HEK293T (cell line): Measurements from ENCODE around the gene EXOC3L1.

Experiments
- CTCF ChIA-PET: fragments of 350-600 bp; formaldehyde crosslinking; extraction: SDS; loops from one replicate; lab custom pipeline; 2021; ENCODE audit warnings: antibody characterized with exemption, inconsistent platforms; lab: Yijun Ruan, JAX
- POLR2A ChIA-PET: fragments of 350-600 bp; formaldehyde crosslinking; extraction: SDS; loops from one replicate; lab custom pipeline; 2020; ENCODE audit warnings: antibody characterized with exemption, inconsistent platforms; lab: Yijun Ruan, JAX
- DNase-seq: peaks from one replicate; pipeline ENCODE4 v3.0.0; 2012; ENCODE audit warnings: mixed read lengths; ENCODE audit errors: extremely low spot score
- ARNT ChIP-seq: fragments of 450-650 bp; IDR thresholded peaks from 2 replicates; pipeline ENCODE4 v1.6.1; 2017; ENCODE audit warnings: mild to moderate bottlenecking
- BHLHE40 ChIP-seq: fragments of 450-650 bp; IDR thresholded peaks from 2 replicates; pipeline ENCODE4 v1.6.1; 2016; ENCODE audit warnings: mild to moderate bottlenecking, moderate library complexity, borderline replicate concordance
- CTBP1 ChIP-seq: fragments of 450-650 bp; IDR thresholded peaks from 2 replicates; pipeline ENCODE4 v1.6.1; 2016; ENCODE audit warnings: borderline replicate concordance
- ELF4 ChIP-seq: fragments of 450-650 bp; IDR thresholded peaks from 2 replicates; pipeline ENCODE4 v1.6.1; 2017; ENCODE audit warnings: antibody characterized with exemption
- FOXA1 ChIP-seq: fragments of 450-650 bp; IDR thresholded peaks from 2 replicates; pipeline ENCODE4 v1.6.1; 2016; ENCODE audit warnings: mild to moderate bottlenecking
- FOXK2 ChIP-seq: fragments of 450-650 bp; IDR thresholded peaks from 2 replicates; pipeline ENCODE4 v1.6.1; 2016; ENCODE audit warnings: mild to moderate bottlenecking
- FOXM1 ChIP-seq: fragments of 450-650 bp; IDR thresholded peaks from 2 replicates; pipeline ENCODE4 v1.6.1; 2017; ENCODE audit warnings: mild to moderate bottlenecking, borderline replicate concordance
- HDGF ChIP-seq: fragments of 450-650 bp; IDR thresholded peaks from 2 replicates; pipeline ENCODE4 v1.6.1; 2017; ENCODE audit warnings: antibody characterized with exemption, borderline replicate concordance
- L3MBTL2 ChIP-seq: fragments of 450-650 bp; conservative IDR thresholded peaks from 2 replicates; pipeline ENCODE4 v1.6.1; 2016; ENCODE audit warnings: mild to moderate bottlenecking
- LEF1 ChIP-seq: fragments of 450-650 bp; IDR thresholded peaks from 2 replicates; pipeline ENCODE4 v1.6.1; 2017; ENCODE audit warnings: mild to moderate bottlenecking, borderline replicate concordance
- NFRKB ChIP-seq: fragments of 450-650 bp; IDR thresholded peaks from 2 replicates; pipeline ENCODE4 v1.6.1; 2016; ENCODE audit warnings: mild to moderate bottlenecking, moderate library complexity
- SP1 ChIP-seq: fragments of 450-650 bp; IDR thresholded peaks from 2 replicates; pipeline ENCODE4 v1.6.1; 2017
- SUZ12 ChIP-seq: fragments of 450-650 bp; IDR thresholded peaks from 2 replicates; pipeline ENCODE4 v1.6.1; 2016; ENCODE audit warnings: mild to moderate bottlenecking
- TARDBP ChIP-seq: fragments of 450-650 bp; IDR thresholded peaks from 2 replicates; pipeline ENCODE4 v1.6.1; 2016
- ZNF384 ChIP-seq: fragments of 450-650 bp; IDR thresholded peaks from 2 replicates; pipeline ENCODE4 v1.6.1; 2016
- TF ChIP-seq, protein P1 (sequence below): fragments of 450-650 bp; IDR thresholded peaks from 2 replicates; pipeline ENCODE4 v1.6.1; 2016

Gene EXOC3L1

DNA sequence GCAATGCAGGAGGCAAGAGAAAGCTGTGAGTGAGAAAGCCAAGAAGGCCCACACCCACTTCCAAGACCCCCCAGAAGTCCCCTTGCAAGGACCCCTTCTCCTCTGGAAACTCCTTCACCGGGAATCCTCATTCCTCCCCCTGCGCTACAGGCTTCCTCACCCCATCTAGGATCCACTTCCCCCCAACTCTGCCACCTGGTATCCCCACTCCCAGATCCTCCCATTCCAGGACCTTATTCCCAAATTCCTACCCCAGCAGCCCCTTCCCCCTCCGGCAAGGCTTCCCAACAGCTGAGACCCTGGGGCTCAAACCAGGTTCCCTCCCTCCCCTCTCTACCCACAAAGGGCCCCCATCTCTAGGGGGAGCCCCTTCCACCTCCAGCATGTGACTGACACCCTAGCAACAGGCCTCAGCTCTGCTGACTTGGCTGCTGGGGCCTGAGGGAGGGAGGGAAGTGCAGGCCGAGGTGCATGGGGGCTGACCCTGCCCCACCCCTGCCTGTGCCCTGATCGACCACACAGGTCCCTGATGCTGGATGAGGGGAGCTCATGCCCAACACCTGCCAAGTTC, 23.3 kb downstream of the EXOC3L1 start:
- CTCF ChIA-PET, result interaction anchor here (1.0 kb wide), 1 partner anchor 11 kb away, joined by 4 read pairs; no protein-coding TSS in a partner anchor
- DNase-seq, result no peak
- TF ChIP-seq, protein P1, sequence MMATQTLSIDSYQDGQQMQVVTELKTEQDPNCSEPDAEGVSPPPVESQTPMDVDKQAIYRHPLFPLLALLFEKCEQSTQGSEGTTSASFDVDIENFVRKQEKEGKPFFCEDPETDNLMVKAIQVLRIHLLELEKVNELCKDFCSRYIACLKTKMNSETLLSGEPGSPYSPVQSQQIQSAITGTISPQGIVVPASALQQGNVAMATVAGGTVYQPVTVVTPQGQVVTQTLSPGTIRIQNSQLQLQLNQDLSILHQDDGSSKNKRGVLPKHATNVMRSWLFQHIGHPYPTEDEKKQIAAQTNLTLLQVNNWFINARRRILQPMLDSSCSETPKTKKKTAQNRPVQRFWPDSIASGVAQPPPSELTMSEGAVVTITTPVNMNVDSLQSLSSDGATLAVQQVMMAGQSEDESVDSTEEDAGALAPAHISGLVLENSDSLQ, result no peak
- TF ChIP-seq NFRKB (no peak), FOXA1 (no peak), BHLHE40 (no peak), ELF4 (no peak), L3MBTL2 (no peak), ZNF384 (no peak), LEF1 (no peak), SP1 (no peak), TARDBP (no peak), FOXM1 (no peak), FOXK2 (no peak)
- POLR2A ChIA-PET, result interaction anchor here (1.2 kb wide), 1 partner anchor 149 kb away, joined by 3 read pairs; no protein-coding TSS in a partner anchor

DNA sequence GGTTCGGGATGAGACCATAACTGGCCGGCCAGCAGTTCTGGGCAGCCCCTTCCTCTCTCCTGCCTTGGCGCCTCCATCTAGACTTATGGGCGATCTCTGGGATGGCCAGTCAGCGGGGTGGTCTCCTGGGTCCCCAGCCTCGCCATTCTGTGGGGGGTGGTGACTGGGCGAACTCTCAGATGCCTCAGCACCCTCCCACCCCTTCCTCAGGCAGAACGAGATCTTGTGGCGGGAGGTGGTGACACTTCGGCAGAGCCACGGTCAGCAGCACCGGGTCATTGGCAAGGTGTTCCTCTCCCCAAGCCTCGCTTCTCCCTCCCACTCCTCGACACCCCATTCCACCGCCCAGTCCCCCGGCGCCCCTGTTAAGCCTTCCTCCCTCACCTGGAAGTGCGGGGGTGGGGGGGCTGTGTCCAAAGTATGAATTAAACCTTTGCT, 23.8 kb downstream of the EXOC3L1 start:
- POLR2A ChIA-PET, result no interaction called here
- DNase-seq, result no peak
- CTCF ChIA-PET, result no interaction called here
- TF ChIP-seq TARDBP (no peak), CTBP1 (no peak), FOXK2 (no peak), SP1 (no peak), HDGF (no peak), ZNF384 (no peak), FOXA1 (no peak), LEF1 (no peak), ELF4 (no peak), L3MBTL2 (no peak), BHLHE40 (no peak), NFRKB (no peak)
- TF ChIP-seq, protein P1, result no peak

DNA sequence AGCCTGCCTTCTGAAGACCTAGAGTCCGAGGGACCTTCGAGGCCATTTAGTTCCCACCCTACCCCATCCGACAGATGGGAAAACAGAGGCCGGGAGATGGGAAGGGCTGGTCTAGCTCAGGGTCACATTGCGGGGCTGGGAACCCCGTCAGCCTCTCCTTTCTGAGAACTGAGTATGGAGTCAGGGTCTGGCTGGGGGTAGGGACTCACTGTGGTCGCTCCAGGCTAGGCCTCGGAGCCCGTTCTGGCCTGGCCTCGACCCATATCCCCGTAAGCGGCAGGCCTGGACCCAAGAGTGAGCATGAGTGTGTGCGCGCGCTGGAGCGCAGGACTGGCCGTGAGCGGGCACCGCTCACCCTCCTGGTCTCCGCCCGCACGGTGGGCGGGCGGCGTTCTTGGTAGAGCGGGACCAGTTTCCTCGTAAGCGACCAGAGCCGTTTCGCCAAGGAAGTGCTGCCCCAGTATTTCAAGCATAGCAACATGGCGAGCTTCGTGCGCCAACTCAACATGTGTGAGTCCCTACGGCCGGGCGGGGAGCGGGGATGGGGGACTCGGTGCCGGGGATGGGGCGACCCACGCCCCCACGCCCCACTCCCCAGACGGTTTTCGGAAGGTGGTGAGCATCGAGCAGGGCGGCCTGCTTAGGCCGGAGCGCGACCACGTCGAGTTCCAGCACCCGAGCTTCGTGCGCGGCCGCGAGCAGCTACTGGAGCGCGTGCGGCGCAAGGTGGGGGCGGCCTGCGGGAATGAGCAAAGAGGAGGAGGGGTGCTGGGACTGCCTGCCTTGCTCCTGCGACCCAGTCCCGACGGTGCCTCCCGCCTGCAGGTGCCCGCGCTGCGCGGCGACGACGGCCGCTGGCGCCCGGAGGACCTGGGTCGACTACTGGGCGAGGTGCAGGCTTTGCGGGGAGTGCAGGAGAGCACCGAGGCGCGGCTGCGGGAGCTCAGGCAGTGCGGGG, 24.5 kb downstream of the EXOC3L1 start:
- no peak for TF ChIP-seq ELF4
- no peak for TF ChIP-seq SP1
- TF ChIP-seq CTBP1, result no peak
- no peak for TF ChIP-seq ARNT
- TF ChIP-seq, protein P1, result no peak
- no peak for TF ChIP-seq FOXK2
- TF ChIP-seq NFRKB, result no peak
- no peak for TF ChIP-seq TARDBP
- no peak for TF ChIP-seq SUZ12
- no peak for TF ChIP-seq L3MBTL2
- no peak for TF ChIP-seq LEF1
- no peak for TF ChIP-seq FOXA1
- TF ChIP-seq BHLHE40, result no peak
- TF ChIP-seq FOXM1, result no peak
- no peak for TF ChIP-seq HDGF
- no peak for TF ChIP-seq ZNF384
- ChIA-PET CTCF (no interaction called here), POLR2A (no interaction called here)
- no peak for DNase-seq

DNA sequence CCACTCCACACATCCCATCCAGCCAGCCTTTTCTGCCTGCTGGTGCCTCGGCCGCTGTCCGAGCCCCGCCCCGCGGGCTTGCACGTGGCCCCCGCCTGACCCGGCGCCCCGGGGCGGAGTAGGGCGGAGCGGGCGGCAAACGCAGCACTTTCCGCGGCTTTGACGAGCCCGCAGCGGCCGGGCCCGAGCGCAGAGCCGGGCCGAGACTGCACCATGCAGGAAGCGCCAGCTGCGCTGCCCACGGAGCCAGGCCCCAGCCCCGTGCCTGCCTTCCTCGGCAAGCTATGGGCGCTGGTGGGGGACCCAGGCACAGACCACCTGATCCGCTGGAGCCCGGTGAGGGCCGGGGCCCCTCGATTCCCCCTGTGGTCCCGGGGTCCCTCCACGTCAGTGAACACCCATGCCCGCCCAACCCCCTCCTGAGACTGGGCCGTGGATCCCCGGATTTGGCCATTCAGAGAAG, 25.3 kb downstream of the EXOC3L1 start, which contains the start of gene HSF4:
Gene HSF4, plus strand, starts transcription at position 147 of the 463 bp plus-strand sequence. Its CDS starts 67 bp downstream, at position 214.
- no peak for DNase-seq
- ChIA-PET CTCF (no interaction called here), POLR2A (no interaction called here)
- TF ChIP-seq ELF4, result no peak
- TF ChIP-seq NFRKB, result no peak
- TF ChIP-seq, protein P1, result no peak
- no peak for TF ChIP-seq FOXA1
- TF ChIP-seq BHLHE40, result no peak
- TF ChIP-seq SUZ12, result no peak
- TF ChIP-seq ARNT, result no peak
- TF ChIP-seq FOXK2, result no peak
- no peak for TF ChIP-seq SP1
- no peak for TF ChIP-seq FOXM1
- no peak for TF ChIP-seq L3MBTL2
- no peak for TF ChIP-seq TARDBP
- no peak for TF ChIP-seq CTBP1

DNA sequence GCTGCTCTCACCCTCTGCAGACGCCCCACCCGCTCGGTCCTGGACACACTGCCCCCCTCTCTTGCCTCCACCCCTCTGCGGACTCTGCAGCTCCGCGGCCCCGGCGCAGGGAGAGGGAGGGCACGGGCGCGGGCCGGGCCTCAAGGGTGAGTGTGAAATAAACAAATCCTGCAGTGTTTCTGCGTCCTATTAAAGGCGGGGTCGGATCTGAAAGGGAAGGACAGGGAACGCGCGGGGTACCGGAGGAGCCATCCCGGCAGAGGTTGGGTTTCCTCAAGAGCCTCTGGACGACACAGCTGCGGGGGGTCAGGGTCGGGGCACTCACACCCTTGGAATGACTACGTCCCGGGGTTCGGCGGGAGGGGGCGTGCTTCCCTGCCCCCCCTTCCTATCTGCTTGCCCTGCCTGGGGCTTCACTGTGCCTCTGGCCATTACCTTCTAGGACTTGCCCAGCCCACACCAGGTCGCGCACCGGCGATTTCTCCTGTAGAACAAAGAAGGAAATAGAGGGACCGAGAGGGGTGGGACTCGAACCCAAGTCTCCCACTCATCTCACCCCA, 25.9 kb downstream of the EXOC3L1 start:
- ChIA-PET CTCF (no interaction called here), POLR2A (no interaction called here)
- TF ChIP-seq SUZ12, result no peak
- no peak for TF ChIP-seq FOXK2
- TF ChIP-seq SP1, result no peak
- TF ChIP-seq L3MBTL2, result no peak
- no peak for TF ChIP-seq BHLHE40
- TF ChIP-seq HDGF, result no peak
- TF ChIP-seq, protein P1, result no peak
- no peak for TF ChIP-seq ARNT
- TF ChIP-seq NFRKB, result no peak
- no peak for TF ChIP-seq FOXM1
- TF ChIP-seq ZNF384, result no peak
- TF ChIP-seq CTBP1, result no peak
- TF ChIP-seq LEF1, result no peak
- no peak for TF ChIP-seq FOXA1
- no peak for TF ChIP-seq ELF4
- no peak for TF ChIP-seq TARDBP
- no peak for DNase-seq
